GM11168 (cell line): ENCODE measurements around the gene ZNF423.

Experiments
- in situ Hi-C: fragments of 300-500 bp; cut with MboI; formaldehyde crosslinking; loops from one replicate; pipeline ENCODE4 v1.12.0; 2022; ENCODE audit warnings: low sequenced_read_pairs; ENCODE audit not compliant: unreplicated experiment

The ZNF423 gene

DNA sequence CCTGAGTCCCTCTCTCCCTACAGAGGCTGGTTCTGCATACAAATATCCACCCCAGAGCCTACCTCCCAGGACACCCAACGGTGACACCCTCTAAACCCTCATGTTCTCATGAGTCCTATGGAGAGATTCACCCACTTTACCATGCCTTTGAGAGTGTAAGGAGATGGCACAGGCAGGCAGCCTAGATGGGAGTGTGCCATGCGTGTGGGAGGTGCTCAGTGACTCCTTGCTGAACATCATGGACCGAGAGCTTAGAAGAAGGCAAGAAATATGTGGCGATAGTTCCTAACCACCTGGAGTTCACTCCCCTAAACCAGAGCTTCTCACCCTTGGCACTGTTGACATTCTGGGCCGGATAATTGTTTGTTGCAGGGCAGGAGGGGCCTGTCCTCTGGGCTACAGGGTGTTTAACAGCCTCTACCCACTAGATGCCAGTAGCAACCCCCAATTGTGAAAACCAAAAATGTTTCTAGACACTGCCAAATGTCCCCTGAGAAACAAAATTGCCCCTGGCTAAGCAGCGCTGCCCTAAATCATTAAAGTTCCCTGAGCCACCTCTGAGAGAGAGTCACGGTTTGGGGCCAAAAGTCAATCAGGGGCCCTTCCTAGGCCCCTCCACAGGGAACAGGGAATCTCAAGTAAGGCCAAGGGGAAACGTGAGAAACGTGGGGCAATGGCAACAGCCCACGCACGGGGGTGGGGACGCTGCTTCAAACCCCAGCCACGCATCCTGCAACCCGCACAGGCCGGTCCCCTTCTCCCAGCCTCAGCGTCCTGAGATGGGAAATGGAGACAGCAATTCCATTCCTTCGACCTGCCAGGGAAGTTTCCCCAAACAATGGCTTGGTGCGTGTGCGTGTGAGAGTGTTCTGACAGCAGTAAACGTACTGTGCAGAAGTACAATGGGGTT, 415.5 kb downstream of the ZNF423 start:
- in situ Hi-C loops, result loop anchor here (25.0 kb wide), 1 partner anchor 472 kb away; no protein-coding TSS in a partner anchor

DNA sequence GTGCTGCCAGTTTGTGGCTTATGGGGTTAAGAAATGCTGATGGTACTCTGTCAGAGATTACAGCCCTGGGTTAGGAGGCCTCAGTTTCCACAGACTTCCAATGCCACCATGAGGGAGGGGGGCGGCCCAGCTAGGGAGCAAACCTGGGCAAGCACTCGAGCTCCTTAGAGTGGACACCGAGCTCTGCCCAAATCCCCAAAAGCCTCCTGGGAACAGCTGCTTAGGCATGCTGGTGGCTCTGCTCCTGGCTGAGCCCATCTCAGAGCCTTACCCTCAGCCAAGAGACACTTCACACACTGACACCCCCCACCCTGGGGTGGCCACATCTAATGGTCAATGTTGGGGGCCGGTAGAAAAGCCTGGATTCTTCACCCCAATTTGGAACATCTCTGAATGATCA, 416.2 kb downstream of the ZNF423 start:
- in situ Hi-C loops, result loop anchor here (25.0 kb wide), 1 partner anchor 473 kb away; no protein-coding TSS in a partner anchor

DNA sequence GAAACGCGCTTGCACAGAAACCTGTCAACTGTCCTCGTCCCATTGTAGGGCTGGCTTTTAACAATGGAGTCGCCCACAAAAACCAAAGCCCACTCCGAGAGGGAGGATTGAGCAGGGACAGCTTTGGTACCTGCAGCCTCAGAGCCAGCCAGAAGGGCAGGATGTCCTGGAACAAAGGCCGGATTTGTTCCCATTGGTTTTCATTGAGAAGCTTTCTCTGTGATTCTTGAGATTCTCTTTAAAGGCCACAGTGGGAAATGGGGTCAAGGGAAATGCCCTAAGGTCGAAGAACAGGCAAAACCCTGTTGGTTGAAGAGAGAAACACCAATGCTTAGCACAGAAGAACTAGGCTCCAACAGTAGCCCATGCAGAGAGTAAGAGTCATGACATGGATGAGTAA, 416.9 kb downstream of the ZNF423 start:
- in situ Hi-C loops, result loop anchor here (25.0 kb wide), 1 partner anchor 473 kb away; no protein-coding TSS in a partner anchor
